Naive B cell (primary cell): ENCODE measurements around the gene C1RL. TPM values are rescaled to one million over a fixed set of nuclear protein-coding genes. Genes with fewer than 3 reads are reported as not detected.
A peak's percentile ranks its signal among the peaks of the same experiment; 100 is the strongest.

Source experiments
- ATAC-seq, 2 donors: fragments of 150-1000 bp; cut with Tn5 transposase; 2 replicates each; pipeline ENCODE4 v1.10.0; 2021; ENCODE audit warnings: low read depth in 2 of 2, mild to moderate bottlenecking in 2 of 2, moderate library complexity in 2 of 2
- DNase-seq: peaks from one replicate; pipeline ENCODE4 v3.0.0; 2022
- H3K27ac Mint-ChIP-seq, 6 donors: one replicate each; pipeline ENCODE4 v1.8.0; 2020 to 2022; ENCODE audit warnings: mild to moderate bottlenecking in 6 of 6, mixed read lengths in 6 of 6, moderate library complexity in 5 of 6, inconsistent platforms in 2 of 6
- H3K27me3 Mint-ChIP-seq, 3 donors: one replicate each; pipeline ENCODE4 v1.8.0; 2021 to 2022; ENCODE audit warnings: mixed read lengths in 3 of 3, mild to moderate bottlenecking in 1 of 3
- H3K36me3 Mint-ChIP-seq, 2 donors: one replicate each; pipeline ENCODE4 v1.8.0; 2020 to 2022; ENCODE audit warnings: mixed read lengths in 2 of 2, inconsistent platforms in 1 of 2, mild to moderate bottlenecking in 1 of 2
- H3K4me1 Mint-ChIP-seq, 3 donors: one replicate each; pipeline ENCODE4 v1.8.0; 2020 to 2022; ENCODE audit warnings: mixed read lengths in 3 of 3, inconsistent platforms in 1 of 3, mild to moderate bottlenecking in 1 of 3, moderate library complexity in 1 of 3
- H3K4me3 Mint-ChIP-seq, 8 donors: one replicate each; pipeline ENCODE4 v1.8.0; 2020 to 2022; ENCODE audit warnings: mild to moderate bottlenecking in 8 of 8, mixed read lengths in 8 of 8, moderate library complexity in 8 of 8, inconsistent platforms in 2 of 8
- H3K9me3 Mint-ChIP-seq, 7 donors: one replicate each; pipeline ENCODE4 v1.8.0; 2020 to 2022; ENCODE audit warnings: mixed read lengths in 7 of 7, mild to moderate bottlenecking in 5 of 7, inconsistent platforms in 2 of 7, moderate library complexity in 1 of 7
- polyA plus RNA-seq, 6 donors: library from polyadenylated mRNA; unstranded; fragments of 300-500 nt; fragmentation: Illumina TruSeq; gene quantifications; one replicate each; pipeline ENCODE4 v1.2.3, GENCODE V29; 2021; ENCODE audit warnings: low read depth in 6 of 6

The C1RL gene
- polyA plus RNA-seq, 6 donors from 2014 or later = 2.4 to 9.6 (median 3.5) TPM

- peaks cover 31 to 69% (median 50%) of the 10 kb centered on the region in 3 donors for H3K27me3 Mint-ChIP-seq
Observed at GRCh38 chr12:7072035-7072434, 37.0 kb downstream of the C1RL start.

GRCh38 chr12:7069386-7069785 lies 39.6 kb downstream of the C1RL start:
- Mint-ChIP-seq H3K27ac (no peak overlapping the region), H3K27me3 (peaks cover 30 to 52% (median 36%) of the 10 kb centered on the region in 3 donors), H3K9me3 (no peaks in the 10 kb centered on the region), H3K36me3 (no peaks in the 10 kb centered on the region), H3K4me3 (no peak overlapping the region), H3K4me1 (no peaks in the 10 kb centered on the region)
- DNase-seq = no peak
- ATAC-seq = no peak

More at GRCh38 chr12:7072035-7072434, 37.0 kb downstream of the C1RL start:
- ATAC-seq (no peak), DNase-seq (no peak)
- Mint-ChIP-seq H3K4me3 (peak overlapping the region in 1 of 8 donors; percentile 26), H3K27ac (no peak overlapping the region), H3K9me3 (no peaks in the 10 kb centered on the region), H3K36me3 (no peaks in the 10 kb centered on the region), H3K4me1 (no peaks in the 10 kb centered on the region)

GRCh38 chr12:7068994-7069346 lies 40.0 kb downstream of the C1RL start:
- Mint-ChIP-seq H3K4me1 (no peaks in the 10 kb centered on the region), H3K27ac (no peak overlapping the region), H3K9me3 (no peaks in the 10 kb centered on the region), H3K36me3 (no peaks in the 10 kb centered on the region), H3K4me3 (no peak overlapping the region), H3K27me3 (peaks cover 30 to 51% (median 36%) of the 10 kb centered on the region in 3 donors)
- ATAC-seq (no peak), DNase-seq (no peak)

- Mint-ChIP-seq H3K4me1 (no peaks in the 10 kb centered on the region), H3K27ac (peak overlapping the region in 2 of 6 donors; percentile 38 to 44), H3K9me3 (no peaks in the 10 kb centered on the region), H3K36me3 (no peaks in the 10 kb centered on the region), H3K27me3 (peaks cover 30 to 45% (median 33%) of the 10 kb centered on the region in 3 donors), H3K4me3 (no peak overlapping the region)
- no peak for DNase-seq
- no peak for ATAC-seq
Observed at GRCh38 chr12:7068240-7068993, 40.6 kb downstream of the C1RL start.

GRCh38 chr12:7067096-7067495 lies 41.9 kb downstream of the C1RL start:
- DNase-seq (no peak), ATAC-seq (no peak)
- H3K27ac Mint-ChIP-seq = peak overlapping the region in 1 of 6 donors; percentile 10
- H3K9me3 Mint-ChIP-seq = no peaks in the 10 kb centered on the region
- H3K4me3 Mint-ChIP-seq = no peak overlapping the region
- H3K4me1 Mint-ChIP-seq = no peaks in the 10 kb centered on the region
- H3K36me3 Mint-ChIP-seq = no peaks in the 10 kb centered on the region
- peaks cover 27 to 45% (median 42%) of the 10 kb centered on the region in 3 donors for H3K27me3 Mint-ChIP-seq

- DNase-seq = no peak
- no peaks in the 10 kb centered on the region for H3K36me3 Mint-ChIP-seq
- H3K4me3 Mint-ChIP-seq = no peak overlapping the region
- no peak for ATAC-seq
- peaks cover 22 to 41% (median 38%) of the 10 kb centered on the region in 3 donors for H3K27me3 Mint-ChIP-seq
- peak overlapping the region in 1 of 6 donors; percentile 10 for H3K27ac Mint-ChIP-seq
- no peaks in the 10 kb centered on the region for H3K4me1 Mint-ChIP-seq
- no peaks in the 10 kb centered on the region for H3K9me3 Mint-ChIP-seq
Observed at GRCh38 chr12:7066596-7066995, 42.4 kb downstream of the C1RL start.

GRCh38 chr12:7065073-7065623 lies 43.9 kb downstream of the C1RL start:
- ATAC-seq = no peak
- H3K9me3 Mint-ChIP-seq = no peaks in the 10 kb centered on the region
- no peak overlapping the region for H3K27ac Mint-ChIP-seq
- H3K36me3 Mint-ChIP-seq = no peaks in the 10 kb centered on the region
- no peak overlapping the region for H3K4me3 Mint-ChIP-seq
- no peak for DNase-seq
- peaks cover 27 to 47% (median 46%) of the 10 kb centered on the region in 3 donors for H3K27me3 Mint-ChIP-seq
- H3K4me1 Mint-ChIP-seq = peaks cover 0 to 2% (median 0%) of the 10 kb centered on the region in 3 donors

- Mint-ChIP-seq H3K4me1 (peaks cover 0 to 2% (median 0%) of the 10 kb centered on the region in 3 donors), H3K36me3 (no peaks in the 10 kb centered on the region), H3K27ac (peak overlapping the region in 1 of 6 donors; percentile 11), H3K9me3 (no peaks in the 10 kb centered on the region), H3K27me3 (peaks cover 30 to 49% (median 48%) of the 10 kb centered on the region in 3 donors), H3K4me3 (no peak overlapping the region)
- DNase-seq (no peak), ATAC-seq (no peak)
Observed at GRCh38 chr12:7064516-7064915, 44.5 kb downstream of the C1RL start.

GRCh38 chr12:7061596-7061995 lies 47.4 kb downstream of the C1RL start:
- ATAC-seq (no peak), DNase-seq (no peak)
- no peaks in the 10 kb centered on the region for H3K9me3 Mint-ChIP-seq
- peaks cover 29 to 53% (median 47%) of the 10 kb centered on the region in 3 donors for H3K27me3 Mint-ChIP-seq
- peaks cover 0 to 2% (median 0%) of the 10 kb centered on the region in 3 donors for H3K4me1 Mint-ChIP-seq
- H3K36me3 Mint-ChIP-seq = no peaks in the 10 kb centered on the region
- H3K27ac Mint-ChIP-seq = no peak overlapping the region
- no peak overlapping the region for H3K4me3 Mint-ChIP-seq

- ATAC-seq (no peak), DNase-seq (no peak)
- Mint-ChIP-seq H3K4me1 (peaks cover 0 to 2% (median 0%) of the 10 kb centered on the region in 3 donors), H3K9me3 (no peaks in the 10 kb centered on the region), H3K27ac (no peak overlapping the region), H3K4me3 (no peak overlapping the region), H3K36me3 (no peaks in the 10 kb centered on the region), H3K27me3 (peaks cover 29 to 53% (median 47%) of the 10 kb centered on the region in 3 donors)
Observed at GRCh38 chr12:7061138-7061537, 47.9 kb downstream of the C1RL start.

- Mint-ChIP-seq H3K4me1 (peaks cover 0 to 2% (median 0%) of the 10 kb centered on the region in 3 donors), H3K27me3 (peaks cover 29 to 53% (median 47%) of the 10 kb centered on the region in 3 donors), H3K27ac (no peak within 1 kb of the TSS), H3K36me3 (no peaks in the 10 kb centered on the region), H3K9me3 (no peaks in the 10 kb centered on the region), H3K4me3 (no peak within 1 kb of the TSS)
- DNase-seq (no peak), ATAC-seq (no peak)
Observed at GRCh38 chr12:7060353-7060954, 48.6 kb downstream of the C1RL start, which contains the start of gene C1S. TSS of gene C1S (plus strand) at chr12:7060718. CDS start at chr12:7061913, 1,195 bp downstream.

GRCh38 chr12:7059780-7060179 lies 49.2 kb downstream of the C1RL start:
- no peak for DNase-seq
- Mint-ChIP-seq H3K9me3 (no peaks in the 10 kb centered on the region), H3K4me1 (peaks cover 0 to 2% (median 0%) of the 10 kb centered on the region in 3 donors), H3K27me3 (peaks cover 33 to 60% (median 51%) of the 10 kb centered on the region in 3 donors), H3K36me3 (no peaks in the 10 kb centered on the region), H3K4me3 (no peak overlapping the region), H3K27ac (no peak overlapping the region)
- ATAC-seq = no peak

GRCh38 chr12:7058850-7059395 lies 50.1 kb downstream of the C1RL start:
- H3K9me3 Mint-ChIP-seq = no peaks in the 10 kb centered on the region
- DNase-seq (no peak), ATAC-seq (no peak)
- H3K27me3 Mint-ChIP-seq = peaks cover 33 to 68% (median 56%) of the 10 kb centered on the region in 3 donors
- no peaks in the 10 kb centered on the region for H3K36me3 Mint-ChIP-seq
- H3K4me1 Mint-ChIP-seq = peaks cover 0 to 2% (median 0%) of the 10 kb centered on the region in 3 donors
- no peak overlapping the region for H3K27ac Mint-ChIP-seq
- peak overlapping the region in 1 of 8 donors; percentile 0 for H3K4me3 Mint-ChIP-seq
